H9 (cell line): ENCODE results near the gene OXCT2. TPM values are rescaled to one million over a fixed set of nuclear protein-coding genes. Genes with fewer than 3 reads are reported as not detected.
"Not testable (repeated sequence)": the region's sequence is repeated elsewhere in the genome, so short reads cannot be mapped to it uniquely, and the experiment has no call there.

Source experiments
- DNase-seq: peaks from one replicate; pipeline ENCODE4 v3.0.0-alpha.2; 2017
- H2AFZ ChIP-seq: one replicate; pipeline ENCODE4 v1.6.1; 2013; ENCODE audit warnings: mild to moderate bottlenecking, low read length, control low read depth, moderate library complexity
- H2AK5ac ChIP-seq: 2 replicates; pipeline ENCODE4 v1.6.1; 2013; ENCODE audit warnings: low read length, control low read depth, mixed read lengths; ENCODE audit not compliant: insufficient read length
- H2BK120ac ChIP-seq: one replicate; pipeline ENCODE4 v1.6.1; 2013; ENCODE audit warnings: low read depth, mild to moderate bottlenecking, low read length, control low read depth, inconsistent platforms; ENCODE audit not compliant: poor library complexity, severe bottlenecking
- H2BK12ac ChIP-seq: 2 replicates; pipeline ENCODE4 v1.6.1; 2013; ENCODE audit warnings: low read length, control low read depth, mixed read lengths, low read depth; ENCODE audit not compliant: insufficient read length
- H2BK15ac ChIP-seq: 2 replicates; pipeline ENCODE4 v1.6.1; 2013; ENCODE audit warnings: low read depth, low read length, control low read depth
- H2BK20ac ChIP-seq: one replicate; pipeline ENCODE4 v1.6.1; 2013; ENCODE audit warnings: low read depth, mild to moderate bottlenecking, low read length, control low read depth, inconsistent platforms; ENCODE audit not compliant: poor library complexity, severe bottlenecking
- H2BK5ac ChIP-seq: 2 replicates; pipeline ENCODE4 v1.6.1; 2013; ENCODE audit warnings: low read length, control low read depth, mixed read lengths; ENCODE audit not compliant: insufficient read length
- H3K14ac ChIP-seq: 2 replicates; pipeline ENCODE4 v1.6.1; 2013; ENCODE audit warnings: low read length, control low read depth; ENCODE audit not compliant: insufficient read depth
- H3K18ac ChIP-seq: 2 replicates; pipeline ENCODE4 v1.6.1; 2013; ENCODE audit warnings: low read depth, mild to moderate bottlenecking, mixed read lengths, low read length, control low read depth; ENCODE audit not compliant: insufficient read length
- H3K23ac ChIP-seq: 2 replicates; pipeline ENCODE4 v1.6.1; 2013; ENCODE audit warnings: low read length, control low read depth, mixed read lengths, low read depth; ENCODE audit not compliant: insufficient read length
- H3K23me2 ChIP-seq: 2 replicates; pipeline ENCODE4 v1.6.1; 2013; ENCODE audit warnings: low read depth, mild to moderate bottlenecking, mixed read lengths, low read length, control low read depth; ENCODE audit not compliant: insufficient read length, poor library complexity, severe bottlenecking
- H3K27ac ChIP-seq: 2 replicates; pipeline ENCODE4 v1.5.1; 2013; ENCODE audit warnings: low read length, control low read depth, mixed read lengths, low read depth; ENCODE audit not compliant: insufficient read length
- H3K27me3 ChIP-seq: 2 replicates; pipeline ENCODE4 v1.6.1; 2013; ENCODE audit warnings: low read length, control low read depth, inconsistent platforms; ENCODE audit not compliant: insufficient read depth
- H3K4ac ChIP-seq: 2 replicates; pipeline ENCODE4 v1.6.1; 2013; ENCODE audit warnings: low read depth, mild to moderate bottlenecking, control low read depth, inconsistent platforms, low read length, moderate library complexity
- H3K4me1 ChIP-seq: 2 replicates; pipeline ENCODE4 v1.6.1; 2013; ENCODE audit warnings: low read length, control low read depth, inconsistent platforms; ENCODE audit not compliant: insufficient read depth
- H3K4me2 ChIP-seq: 2 replicates; pipeline ENCODE4 v1.6.1; 2013; ENCODE audit warnings: low read length, control low read depth, mixed read lengths; ENCODE audit not compliant: insufficient read length, insufficient read depth
- H3K56ac ChIP-seq: 2 replicates; pipeline ENCODE4 v1.6.1; 2013; ENCODE audit warnings: low read depth, mild to moderate bottlenecking, mixed read lengths, low read length, control low read depth; ENCODE audit not compliant: insufficient read length
- H3K79me1 ChIP-seq: 2 replicates; pipeline ENCODE4 v1.6.1; 2013; ENCODE audit warnings: low read depth, mild to moderate bottlenecking, moderate library complexity, low read length, control low read depth, inconsistent platforms; ENCODE audit not compliant: insufficient read depth, poor library complexity, severe bottlenecking
- H3K79me2 ChIP-seq: 2 replicates; pipeline ENCODE4 v1.6.1; 2013; ENCODE audit warnings: low read length, control low read depth, inconsistent platforms; ENCODE audit not compliant: insufficient read depth
- H3K9ac ChIP-seq: 2 replicates; pipeline ENCODE4 v1.6.1; 2013; ENCODE audit warnings: low read length, control low read depth, mixed read lengths; ENCODE audit not compliant: insufficient read length; ENCODE audit errors: extremely low read depth
- H3K9me3 ChIP-seq: one replicate; pipeline ENCODE4 v1.6.1; 2013; ENCODE audit warnings: low read depth, low read length, inconsistent platforms; ENCODE audit not compliant: control insufficient read depth
- H3T11ph ChIP-seq: one replicate; pipeline ENCODE4 v1.6.1; 2013; ENCODE audit warnings: mild to moderate bottlenecking, low read length, control low read depth, inconsistent platforms
- H4K20me1 ChIP-seq: one replicate; pipeline ENCODE4 v1.6.1; 2013; ENCODE audit not compliant: control insufficient read depth, insufficient read length, insufficient read depth
- H4K5ac ChIP-seq: 2 replicates; pipeline ENCODE4 v1.6.1; 2013; ENCODE audit warnings: low read depth, mild to moderate bottlenecking, mixed read lengths, low read length, control low read depth; ENCODE audit not compliant: insufficient read length
- H4K8ac ChIP-seq: replicated peaks from 2 replicates; pipeline ENCODE4 v1.6.1; 2013; ENCODE audit warnings: low read length, control low read depth, mixed read lengths, low read depth; ENCODE audit not compliant: insufficient read length
- H4K91ac ChIP-seq: 2 replicates; pipeline ENCODE4 v1.6.1; 2013; ENCODE audit warnings: low read depth, mild to moderate bottlenecking, moderate library complexity, mixed read lengths, low read length, control low read depth; ENCODE audit not compliant: insufficient read length
- H3K27ac Mint-ChIP-seq, 3 experiments: 2 replicates in 2 of 3; 3 replicates in 1 of 3; pipeline ENCODE4 v1.8.0; 2020 to 2021; ENCODE audit warnings: mixed read lengths in 3 of 3, mild to moderate bottlenecking in 1 of 3, moderate library complexity in 1 of 3
- H3K27me3 Mint-ChIP-seq: 2 replicates; pipeline ENCODE4 v1.8.0; 2021; ENCODE audit warnings: low read depth, mild to moderate bottlenecking, moderate library complexity, mixed read lengths
- H3K36me3 Mint-ChIP-seq, 3 experiments: 2 replicates in 2 of 3; 3 replicates in 1 of 3; pipeline ENCODE4 v1.8.0; 2020 to 2021; ENCODE audit warnings: low read depth in 3 of 3, mixed read lengths in 3 of 3; ENCODE audit not compliant: insufficient read depth in 1 of 3
- H3K4me1 Mint-ChIP-seq, 2 experiments: 2 replicates each; pipeline ENCODE4 v1.8.0; 2020; ENCODE audit warnings: mixed read lengths in 2 of 2
- H3K4me3 Mint-ChIP-seq, 2 experiments: 2 replicates in 1 of 2; 3 replicates in 1 of 2; pipeline ENCODE4 v1.8.0; 2020 to 2021; ENCODE audit warnings: mild to moderate bottlenecking in 2 of 2, mixed read lengths in 2 of 2, moderate library complexity in 1 of 2
- H3K9me3 Mint-ChIP-seq, 2 experiments: 2 replicates in 1 of 2; 3 replicates in 1 of 2; pipeline ENCODE4 v1.8.0; 2020; ENCODE audit warnings: mild to moderate bottlenecking in 2 of 2, mixed read lengths in 2 of 2, moderate library complexity in 1 of 2
- CTCF ChIP-seq: fragments of 200-600 bp; sonication (generic); conservative IDR thresholded peaks from 3 replicates; pipeline ENCODE4 v1.8.0; 2021; ENCODE audit warnings: antibody characterized with exemption, mild to moderate bottlenecking
- WGBS: extraction: QIAGEN DNeasy Blood & Tissue Kit; methylation state at CpG from one replicate; pipeline ENCODE4 v1.1.7; 2013; ENCODE audit warnings: missing lambda C conversion rate, low lambda C conversion rate, mixed read lengths; ENCODE audit not compliant: insufficient read length; ENCODE audit errors: extremely low coverage; 5-methylcytosine and 5-hydroxymethylcytosine counted together
- total RNA-seq: library from RNA; stranded (reverse); gene quantifications from 2 replicates; pipeline ENCODE4 v1.2.1, GENCODE V29; 2021

OXCT2 gene
- total RNA-seq, 1 experiment from 2014 or later: 3.7 TPM

- H2BK15ac ChIP-seq: no peak overlapping the region
- no peak overlapping the region for H2BK20ac ChIP-seq
- H4K8ac ChIP-seq: no peak overlapping the region
- H2BK12ac ChIP-seq: no peak overlapping the region
- no peaks in the 10 kb centered on the region for H4K20me1 ChIP-seq
- H2BK5ac ChIP-seq: no peak overlapping the region
- no peak for DNase-seq
- Mint-ChIP-seq H3K27ac (no peak overlapping the region), H3K36me3 (peaks cover 0 to 1% (median 0%) of the 10 kb centered on the region in 3 experiments; a peak in 1 of 7 replicates), H3K9me3 (no peaks in the 10 kb centered on the region; a peak in 1 of 5 replicates), H3K4me3 (peak overlapping the region; percentile 21 to 48; a peak in 2 of 5 replicates), H3K4me1 (peaks cover 4% of the 10 kb centered on the region in 2 experiments; a peak in 3 of 4 replicates), H3K27me3 (peaks cover 79% of the 10 kb centered on the region)
- no peak overlapping the region for H3K14ac ChIP-seq
- H4K91ac ChIP-seq: no peak overlapping the region
- no peak overlapping the region for H4K5ac ChIP-seq
- no peak overlapping the region for H3K18ac ChIP-seq
- no peak overlapping the region for H2AFZ ChIP-seq
- no peak overlapping the region for H3K27ac ChIP-seq
- no peaks in the 10 kb centered on the region for H3K79me2 ChIP-seq
- H3K27me3 ChIP-seq: peaks cover 23% of the 10 kb centered on the region; the same call in 1 of the 2 replicates
- TF ChIP-seq CTCF: no peak
- no peaks in the 10 kb centered on the region for H3K4me1 ChIP-seq
- no peak overlapping the region for H3K9ac ChIP-seq
- H2BK120ac ChIP-seq: no peak overlapping the region
- H3K79me1 ChIP-seq: no peaks in the 10 kb centered on the region
- no peak overlapping the region for H3K56ac ChIP-seq
- peaks cover 3% of the 10 kb centered on the region for H3K23me2 ChIP-seq
- no peak overlapping the region for H3K23ac ChIP-seq
- H3K4me2 ChIP-seq: peak overlapping the region; percentile 43
- H3K9me3 ChIP-seq: no peaks in the 10 kb centered on the region
- H3T11ph ChIP-seq: no peak overlapping the region
- no CpG with 5 or more reads among the region's 51 CpGs for WGBS
- no peak overlapping the region for H3K4ac ChIP-seq
- H2AK5ac ChIP-seq: no peak overlapping the region
Observed at GRCh38 chr1:39788426-39788757, 17.2 kb upstream of the OXCT2 start.

DNA sequence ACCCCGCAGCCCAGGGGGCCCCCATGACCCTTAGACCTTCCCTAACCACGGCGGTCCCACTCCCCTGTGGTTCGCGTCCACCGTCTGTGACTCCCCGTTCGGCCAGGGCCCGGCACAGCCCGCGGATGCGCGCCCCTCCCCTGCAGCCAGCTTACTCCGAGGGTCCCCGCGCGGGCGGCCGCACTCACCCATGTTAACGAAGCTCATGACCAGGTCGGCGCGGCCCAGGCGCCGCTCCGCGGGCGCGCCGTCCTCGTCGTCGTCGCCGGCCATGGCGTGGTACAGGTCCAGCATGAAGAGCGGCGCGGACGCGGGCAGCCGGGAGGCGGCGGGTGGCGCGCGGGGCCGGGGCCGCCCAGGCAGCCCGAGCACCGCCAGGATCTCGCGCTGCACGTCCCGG, 16.8 kb upstream of the OXCT2 start:
- H2BK20ac ChIP-seq, H2BK5ac ChIP-seq, H3K23me2 ChIP-seq, H2AK5ac ChIP-seq, H3K79me1 ChIP-seq, H4K5ac ChIP-seq, H3K9me3 ChIP-seq, H2BK12ac ChIP-seq, H3K56ac ChIP-seq, H3K18ac ChIP-seq, H3K79me2 ChIP-seq, H3K4me2 ChIP-seq, H3K4me1 Mint-ChIP-seq, H3K9ac ChIP-seq, H3T11ph ChIP-seq, DNase-seq, H3K27ac ChIP-seq, H4K8ac ChIP-seq, H3K9me3 Mint-ChIP-seq, H2AFZ ChIP-seq, H3K27ac Mint-ChIP-seq, H3K4me1 ChIP-seq, H3K14ac ChIP-seq, H3K4ac ChIP-seq, H3K23ac ChIP-seq, H2BK120ac ChIP-seq, H4K91ac ChIP-seq, H4K20me1 ChIP-seq, H3K36me3 Mint-ChIP-seq, H2BK15ac ChIP-seq: not testable (repeated sequence)
- Mint-ChIP-seq H3K27me3 (peaks cover 79% of the 10 kb centered on the region), H3K4me3 (peak overlapping the region; percentile 37 to 74; a peak in 2 of 5 replicates)
- WGBS: no CpG with 5 or more reads among the region's 55 CpGs
- peaks cover 23% of the 10 kb centered on the region; the same call in 1 of the 2 replicates for H3K27me3 ChIP-seq
